GM23338 (cell line): Measurements from ENCODE around the gene CTNND2. TPM values are rescaled to one million over a fixed set of nuclear protein-coding genes. Genes with fewer than 3 reads are reported as not detected.

Source experiments
- ATAC-seq: fragments of 200-7000 bp; cut with Tn5 transposase; 3 replicates; pipeline ENCODE4 v1.9.1; 2020
- DNase-seq: peaks from one replicate; pipeline ENCODE4 v3.0.0-alpha.2; 2015; ENCODE audit warnings: low spot score
- H2AFZ ChIP-seq: fragments of 200-600 bp; sonication (generic); 2 replicates; pipeline ENCODE4 v1.8.0; 2016; ENCODE audit warnings: antibody characterized with exemption, mild to moderate bottlenecking, moderate library complexity
- H3F3A ChIP-seq: fragments of 200-600 bp; sonication (generic); replicated peaks from 2 replicates; pipeline ENCODE4 v1.8.0; 2017; ENCODE audit warnings: antibody characterized with exemption, mixed run types, low read depth
- H3K27ac ChIP-seq: fragments of 200-600 bp; sonication (generic); 2 replicates; pipeline ENCODE4 v1.6.1; 2016; ENCODE audit warnings: low read depth
- H3K27me3 ChIP-seq: fragments of 200-600 bp; sonication (generic); 2 replicates; pipeline ENCODE4 v1.8.0; 2016; ENCODE audit warnings: mild to moderate bottlenecking, mixed run types, moderate library complexity; ENCODE audit not compliant: insufficient read depth
- H3K36me3 ChIP-seq: fragments of 200-600 bp; sonication (generic); 2 replicates; pipeline ENCODE4 v1.8.0; 2016; ENCODE audit warnings: mild to moderate bottlenecking; ENCODE audit not compliant: insufficient read depth
- H3K4me1 ChIP-seq: fragments of 200-600 bp; sonication (generic); 2 replicates; pipeline ENCODE4 v1.8.0; 2016; ENCODE audit warnings: mild to moderate bottlenecking, moderate library complexity; ENCODE audit not compliant: insufficient read depth
- H3K4me2 ChIP-seq: fragments of 200-600 bp; sonication (generic); 2 replicates; pipeline ENCODE4 v1.7.1; 2017; ENCODE audit warnings: mixed run types
- H3K4me3 ChIP-seq: fragments of 200-600 bp; sonication (generic); 2 replicates; pipeline ENCODE4 v1.6.1; 2016; ENCODE audit warnings: mixed run types
- H3K79me2 ChIP-seq: fragments of 200-600 bp; sonication (generic); replicated peaks from 2 replicates; pipeline ENCODE4 v1.8.0; 2017; ENCODE audit warnings: mild to moderate bottlenecking; ENCODE audit not compliant: insufficient read depth
- H3K9me2 ChIP-seq: fragments of 200-600 bp; sonication (generic); 2 replicates; pipeline ENCODE4 v1.8.0; 2017; ENCODE audit not compliant: insufficient read depth
- H4K20me1 ChIP-seq: fragments of 200-600 bp; sonication (generic); replicated peaks from 2 replicates; pipeline ENCODE4 v1.8.0; 2017; ENCODE audit warnings: mild to moderate bottlenecking; ENCODE audit not compliant: insufficient read depth
- H3K27ac Mint-ChIP-seq: 2 replicates; pipeline ENCODE4 v1.8.0; 2020; ENCODE audit warnings: inconsistent platforms, mild to moderate bottlenecking, moderate library complexity, mixed read lengths
- H3K27me3 Mint-ChIP-seq: 3 replicates; pipeline ENCODE4 v1.8.0; 2022; ENCODE audit warnings: low read depth, mild to moderate bottlenecking, moderate library complexity, mixed read lengths, inconsistent platforms; ENCODE audit not compliant: insufficient read depth, poor library complexity
- H3K36me3 Mint-ChIP-seq: 3 replicates; pipeline ENCODE4 v1.8.0; 2021; ENCODE audit warnings: low read depth, mild to moderate bottlenecking, inconsistent platforms, moderate library complexity, mixed read lengths
- H3K4me1 Mint-ChIP-seq: 3 replicates; pipeline ENCODE4 v1.8.0; 2020; ENCODE audit warnings: mild to moderate bottlenecking, inconsistent platforms, mixed read lengths
- H3K4me3 Mint-ChIP-seq: 3 replicates; pipeline ENCODE4 v1.8.0; 2021; ENCODE audit warnings: moderate library complexity, mild to moderate bottlenecking, inconsistent platforms, mixed read lengths
- H3K9me3 Mint-ChIP-seq: 3 replicates; pipeline ENCODE4 v1.8.0; 2020; ENCODE audit warnings: moderate library complexity, mild to moderate bottlenecking, inconsistent platforms, mixed read lengths
- CREB1 ChIP-seq: fragments of 250-450 bp; sonication (Bioruptor Pico); IDR thresholded peaks from 2 replicates; pipeline ENCODE4 v1.5.0; 2020; ENCODE audit warnings: low read depth, mild to moderate bottlenecking, moderate library complexity
- CTCF ChIP-seq, 2 experiments: fragments of 200-600 bp in 1 of 2; sonication (generic) in 1 of 2; conservative IDR thresholded peaks; 2 replicates each; pipeline versions ENCODE4 v1.5.1 to v1.6.1; 2016 to 2017; ENCODE audit warnings: antibody characterized with exemption in 2 of 2, low read depth in 2 of 2, mild to moderate bottlenecking in 2 of 2, moderate library complexity in 1 of 2
- ETS1 ChIP-seq: IDR thresholded peaks from 2 replicates; pipeline ENCODE4 v1.6.1; 2016; ENCODE audit warnings: antibody characterized with exemption
- EZH2 ChIP-seq: fragments of 200-600 bp; sonication (generic); IDR thresholded peaks from one replicate; pipeline ENCODE4 v1.8.0; 2017; ENCODE audit warnings: antibody characterized with exemption, mild to moderate bottlenecking, low read depth; ENCODE audit not compliant: unreplicated experiment
- EZH2phosphoT487 ChIP-seq: fragments of 200-600 bp; sonication (generic); IDR thresholded peaks from one replicate; pipeline ENCODE4 v1.8.1; 2018; ENCODE audit warnings: antibody characterized with exemption; ENCODE audit not compliant: unreplicated experiment
- JUNB ChIP-seq: IDR thresholded peaks from one replicate; pipeline ENCODE4 v1.6.1; 2016; ENCODE audit warnings: antibody characterized with exemption; ENCODE audit not compliant: unreplicated experiment
- NANOG ChIP-seq: IDR thresholded peaks from 2 replicates; pipeline ENCODE4 v1.6.1; 2016; ENCODE audit warnings: antibody characterized with exemption, borderline replicate concordance
- POLR2AphosphoS5 ChIP-seq: IDR thresholded peaks from 2 replicates; pipeline ENCODE4 v1.6.1; 2016; ENCODE audit warnings: antibody characterized with exemption, low read depth
- REST ChIP-seq: IDR thresholded peaks from one replicate; pipeline ENCODE4 v1.6.1; 2018; ENCODE audit warnings: antibody characterized with exemption; ENCODE audit not compliant: unreplicated experiment
- STAT1 ChIP-seq: IDR thresholded peaks from one replicate; pipeline ENCODE4 v1.6.1; 2016; ENCODE audit warnings: antibody characterized with exemption; ENCODE audit not compliant: unreplicated experiment
- ZNF114 ChIP-seq: fragments of 250-450 bp; sonication (Bioruptor Pico); IDR thresholded peaks from 2 replicates; pipeline ENCODE4 v1.5.0; 2020; ENCODE audit warnings: mild to moderate bottlenecking, moderate library complexity
- ZNF331 ChIP-seq: fragments of 250-450 bp; sonication (Bioruptor Pico); IDR thresholded peaks from 2 replicates; pipeline ENCODE4 v1.5.0; 2020; ENCODE audit warnings: low read depth, mild to moderate bottlenecking, moderate library complexity
- ZNF462 ChIP-seq: fragments of 250-450 bp; sonication (Bioruptor Pico); IDR thresholded peaks from 2 replicates; pipeline ENCODE4 v1.5.0; 2020; ENCODE audit warnings: mild to moderate bottlenecking, moderate library complexity
- polyA plus RNA-seq: library from polyadenylated mRNA; unstranded; fragments of >200 nt; fragmentation: Nextera tagmentation; extraction: Ambion mirVana; gene quantifications from 2 replicates; pipeline ENCODE4 v1.2.1, GENCODE V29; 2016
- total RNA-seq: library from RNA; depleted of rRNA; stranded (reverse); fragments of >200 nt; shearing (Covaris generic); gene quantifications from 2 replicates; pipeline ENCODE4 v1.2.3, GENCODE V29; 2014

Gene CTNND2
- total and polyA plus RNA-seq, 2 experiments from 2014 or later: 5.1 to 7.0 TPM

GRCh38 chr5:11072568-11072967, 831.7 kb downstream of the CTNND2 start:
- H3K4me1 Mint-ChIP-seq: peaks cover 8% of the 10 kb centered on the region
- Histone ChIP-seq H3K9me2 (no peaks in the 10 kb centered on the region), H3F3A (no peaks in the 10 kb centered on the region), H3K79me2 (no peaks in the 10 kb centered on the region), H3K4me2 (no peak overlapping the region), H3K4me1 (peaks cover 5% of the 10 kb centered on the region; the same call in 1 of the 2 replicates), H3K4me3 (no peak overlapping the region), H3K36me3 (no peaks in the 10 kb centered on the region), H3K27me3 (no peaks in the 10 kb centered on the region), H2AFZ (no peak overlapping the region), H3K27ac (no peak overlapping the region), H4K20me1 (no peaks in the 10 kb centered on the region)
- H3K9me3 Mint-ChIP-seq: no peaks in the 10 kb centered on the region; the same call in 2 of the 3 replicates
- TF ChIP-seq JUNB (no peak), EZH2 (no peak), REST (no peak), ZNF462 (CRISPR knock-in tag) (no peak), STAT1 (no peak), EZH2phosphoT487 (no peak), NANOG (no peak), CREB1 (no peak), ZNF114 (no peak), POLR2AphosphoS5 (no peak), ETS1 (no peak), ZNF331 (CRISPR knock-in tag) (no peak), CTCF (conservative IDR thresholded peaks at IDR 0.05; ENCODE audit: low read depth in 2 of 2) (no peak)
- ATAC-seq (no peak), DNase-seq (no peak)
- no peaks in the 10 kb centered on the region for H3K36me3 Mint-ChIP-seq
- H3K27ac Mint-ChIP-seq: no peak overlapping the region
- H3K4me3 Mint-ChIP-seq: no peak overlapping the region
- H3K27me3 Mint-ChIP-seq: no peaks in the 10 kb centered on the region
